Measurements from ENCODE around the gene GIMAP1.
A peak's percentile ranks its signal among the peaks of the same experiment; 100 is the strongest.
"Not testable (repeated sequence)": the region's sequence is repeated elsewhere in the genome, so short reads cannot be mapped to it uniquely, and the experiment has no call there.

The GIMAP1 gene

DNA sequence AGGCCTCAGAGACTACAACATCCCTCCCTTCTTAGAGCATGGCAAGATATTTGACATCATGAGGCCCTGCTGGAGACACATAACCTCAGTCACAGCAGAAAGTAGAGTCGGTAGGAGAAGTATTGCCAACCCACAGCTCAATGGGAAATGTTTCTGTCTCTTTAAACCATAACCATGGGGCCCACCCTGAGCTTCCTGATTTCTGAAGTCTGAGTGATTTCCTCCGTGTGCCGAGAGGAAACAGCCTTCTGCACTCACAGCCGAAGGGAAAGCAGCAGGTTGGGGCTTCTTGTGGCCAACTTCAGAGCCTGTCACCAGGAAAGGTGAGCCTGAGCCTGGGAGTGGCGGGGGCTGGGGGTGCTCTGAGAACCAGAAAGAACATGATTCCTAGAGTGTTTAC lies at the start of gene GIMAP1:
Gene GIMAP1 (plus strand): TSS at position 246 of the 400 bp plus-strand sequence. CDS start 2,435 bp downstream, outside the sequence.
- no peak for DNase-seq (ENCODE audit: low spot score)

DNA sequence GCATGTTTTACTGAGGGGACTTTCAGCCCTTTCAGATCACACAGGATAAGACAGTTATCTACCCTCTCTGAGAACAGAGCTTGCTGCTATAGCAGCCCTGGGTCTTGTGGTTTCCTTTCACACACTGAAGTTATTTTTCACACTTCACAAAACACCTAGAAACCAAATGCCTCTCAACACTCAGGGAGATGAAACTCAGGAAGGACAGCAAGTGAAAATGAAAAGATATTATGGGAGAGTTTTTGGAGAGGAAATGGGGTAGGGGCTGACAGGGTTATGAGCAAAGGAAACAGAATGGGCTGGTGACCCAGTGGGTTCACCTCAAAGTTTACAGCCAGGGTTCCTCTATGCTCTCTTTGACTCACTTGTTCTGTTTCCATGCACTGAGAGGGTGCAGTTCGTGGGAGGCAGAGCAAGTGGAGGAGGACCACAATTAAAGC lies 47.9 kb upstream of the GIMAP1 start:
- DNase-seq (ENCODE audit: low spot score): no peak

DNA sequence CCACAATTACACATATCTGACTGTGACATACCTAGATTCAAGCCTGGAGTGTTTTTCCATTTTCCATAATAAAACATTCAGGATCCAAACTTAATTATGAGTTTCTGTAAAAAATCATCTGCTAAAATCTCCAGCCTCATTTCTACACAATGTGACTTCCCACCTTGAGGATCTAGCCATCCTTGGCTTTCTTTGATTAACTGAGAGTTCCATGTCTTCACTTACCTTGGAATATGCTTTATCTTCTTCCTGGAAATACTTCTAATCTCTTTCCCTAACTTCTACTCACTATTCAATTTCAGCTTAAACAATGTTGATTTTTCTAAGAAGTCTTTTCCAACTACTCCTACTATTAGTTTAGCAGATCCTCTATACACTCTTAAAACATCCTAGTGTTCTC lies 47.4 kb upstream of the GIMAP1 start:
- no peak for DNase-seq (ENCODE audit: low spot score)

DNA sequence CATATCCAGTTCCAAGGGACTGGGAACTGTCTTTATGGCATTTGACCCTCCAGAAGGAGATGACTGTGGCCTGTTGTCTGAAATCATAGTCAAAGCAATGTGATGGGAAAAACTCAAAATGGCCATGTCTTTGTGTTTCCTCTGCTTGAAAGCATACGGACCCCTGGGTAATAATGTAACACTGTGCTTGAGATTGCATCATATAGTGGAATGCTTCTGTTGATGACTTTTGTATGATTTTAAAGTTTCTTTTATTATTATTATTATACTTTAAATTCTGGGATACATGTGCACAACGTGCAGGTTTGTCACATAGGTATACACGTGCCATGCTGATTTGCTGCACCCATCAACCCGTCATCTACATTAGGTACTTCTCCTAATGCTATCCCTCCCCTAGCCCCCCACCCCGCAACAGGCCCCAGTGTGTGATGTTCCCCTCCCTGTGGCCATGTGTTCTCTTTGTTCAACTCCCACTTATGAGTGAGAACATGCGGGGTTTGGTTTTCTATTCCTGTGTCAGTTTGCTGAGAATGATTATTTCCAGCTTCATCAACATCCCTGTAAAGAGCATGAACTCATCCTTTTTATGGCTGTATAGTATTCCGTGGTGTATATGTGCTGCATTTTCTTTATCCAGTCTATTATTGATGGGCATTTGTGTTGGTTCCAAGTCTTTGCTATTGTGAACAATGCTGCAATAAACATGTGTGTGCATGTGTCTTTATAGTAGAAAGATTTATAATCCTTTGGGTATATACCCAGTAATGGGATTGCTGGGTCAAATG lies 44.4 kb upstream of the GIMAP1 start:
- not testable (repeated sequence) for DNase-seq (ENCODE audit: low spot score)

DNA sequence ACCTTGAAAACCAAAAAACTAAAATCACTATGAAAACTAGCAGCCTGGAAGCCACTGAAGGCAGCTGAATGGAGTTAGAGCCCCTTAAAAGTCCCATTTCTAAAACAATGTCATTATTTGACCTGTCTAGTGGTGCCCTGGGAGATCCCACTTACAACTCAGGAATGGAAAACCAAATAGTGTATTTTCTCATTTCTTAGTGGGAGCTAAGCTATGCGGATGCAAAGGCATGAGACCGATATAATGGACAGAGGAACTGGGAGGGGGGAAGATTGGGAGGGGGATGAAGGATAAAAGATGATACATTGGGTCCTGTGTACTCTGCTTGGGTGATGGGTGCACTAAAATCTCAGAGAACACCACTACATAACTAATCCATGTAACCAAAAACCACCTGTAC lies 40.7 kb upstream of the GIMAP1 start:
- no peak for DNase-seq (ENCODE audit: low spot score)

DNA sequence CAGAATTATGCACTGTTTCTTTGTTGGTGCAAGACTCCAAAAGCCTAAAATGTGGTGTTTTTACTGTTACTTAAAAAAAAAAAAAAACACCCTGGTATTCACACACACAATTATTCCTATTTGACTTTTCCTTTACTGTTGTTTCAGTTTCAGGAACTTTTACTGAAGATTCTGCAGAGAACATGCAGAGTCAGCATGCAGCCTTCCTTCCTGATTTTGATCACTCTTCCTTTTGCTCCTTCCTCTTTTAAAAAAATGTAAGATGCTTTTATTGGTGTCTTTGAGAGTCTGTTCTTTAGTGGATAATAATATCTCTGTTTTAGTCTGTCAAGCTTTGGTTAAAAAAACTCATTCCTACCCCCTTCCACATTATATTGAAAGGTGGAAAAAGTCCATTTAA lies 40.1 kb upstream of the GIMAP1 start:
- DNase-seq (ENCODE audit: low spot score): not testable (repeated sequence)

DNA sequence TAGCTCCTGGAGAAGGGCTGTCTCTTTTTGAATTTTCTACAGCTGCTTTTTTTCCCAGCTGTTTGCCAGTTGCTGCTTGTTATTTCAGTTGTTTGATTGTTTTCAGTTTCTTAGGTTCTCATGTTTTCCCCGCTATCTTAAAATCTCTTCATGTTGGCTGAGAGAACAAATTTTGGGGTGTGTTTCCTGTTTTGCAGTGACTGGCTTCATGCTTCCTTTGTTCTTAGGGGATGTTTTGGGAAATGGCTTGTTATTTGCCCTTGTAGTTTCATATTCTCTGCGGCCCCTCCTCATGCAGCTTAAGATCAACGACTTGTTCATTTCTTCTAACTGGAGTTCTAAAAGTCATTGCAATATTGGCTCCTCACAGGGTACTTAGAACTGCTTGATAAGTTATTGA lies 39.6 kb upstream of the GIMAP1 start:
- DNase-seq (ENCODE audit: low spot score): not testable (repeated sequence)

DNA sequence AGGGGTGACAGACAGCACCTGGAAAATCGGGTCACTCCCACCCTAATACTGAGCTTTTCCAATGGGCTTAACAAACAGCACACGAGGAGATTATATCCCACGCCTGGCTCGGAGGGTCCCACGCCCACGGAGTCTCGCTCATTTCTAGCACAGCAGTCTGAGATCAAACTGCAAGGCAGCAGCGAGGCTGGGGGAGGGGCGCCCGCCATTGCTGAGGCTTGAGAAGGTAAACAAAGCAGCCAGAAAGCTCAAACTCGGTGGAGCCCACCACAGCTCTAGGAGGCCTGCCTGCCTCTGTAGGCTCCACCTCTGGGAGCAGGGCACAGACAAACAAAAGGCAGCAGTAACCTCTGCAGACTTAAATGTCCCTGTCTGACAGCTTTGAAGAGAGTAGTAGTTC lies 37.8 kb upstream of the GIMAP1 start:
- DNase-seq (ENCODE audit: low spot score): not testable (repeated sequence)

DNA sequence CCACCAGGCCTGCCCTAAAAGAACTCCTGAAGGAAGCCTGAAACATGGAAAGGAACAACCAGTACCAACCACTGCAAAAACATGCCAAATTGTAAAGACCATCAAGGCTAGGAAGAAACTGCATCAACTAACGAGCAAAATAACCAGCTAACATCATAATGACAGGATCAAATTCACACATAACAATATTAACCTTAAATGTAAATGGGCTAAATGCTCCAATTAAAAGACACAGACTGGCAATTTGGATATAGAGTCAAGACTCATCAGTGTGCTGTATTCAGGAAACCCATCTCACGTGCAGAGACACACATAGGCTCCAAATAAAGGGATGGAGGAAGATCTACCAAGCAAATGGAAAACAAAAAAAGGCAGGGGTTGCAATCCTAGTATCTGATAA lies 36.0 kb upstream of the GIMAP1 start:
- not testable (repeated sequence) for DNase-seq (ENCODE audit: low spot score)

DNA sequence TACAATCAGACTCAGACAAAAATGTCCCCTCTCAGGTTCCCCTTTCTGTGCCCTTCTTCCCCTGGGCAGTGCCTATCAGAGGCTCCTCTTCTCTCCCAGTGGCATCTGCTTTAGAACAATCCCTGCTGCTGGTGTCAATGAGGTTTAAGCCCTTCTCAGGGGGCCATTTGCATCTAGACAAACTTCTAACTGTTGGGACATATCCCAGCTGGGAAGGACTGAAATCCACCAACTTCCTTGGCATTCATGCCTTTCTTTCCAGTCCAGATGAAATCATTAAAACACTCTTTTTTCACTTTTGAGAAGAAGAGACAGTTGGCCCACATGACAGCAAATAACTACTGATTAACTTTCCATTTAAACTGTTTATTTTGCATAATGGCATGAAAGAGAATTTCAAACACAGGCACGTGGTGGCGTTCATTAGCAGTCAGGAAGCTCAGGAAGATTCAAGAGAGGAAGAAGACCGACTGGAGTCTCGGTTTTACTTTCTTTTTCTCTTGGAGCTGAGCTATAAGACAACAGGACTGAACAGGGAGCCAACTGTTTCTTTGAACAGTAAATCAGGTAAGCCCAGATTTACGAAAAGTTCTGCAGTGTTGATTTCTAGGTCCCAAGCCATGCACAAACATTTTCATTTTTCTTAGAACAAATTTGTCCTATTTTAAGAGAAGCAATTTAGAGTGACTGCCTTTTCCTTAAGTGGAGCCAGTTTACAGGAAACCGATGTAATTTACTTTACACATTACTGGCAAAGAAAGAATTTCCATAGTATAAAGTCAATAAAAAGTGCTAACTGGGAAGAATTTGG lies 31.0 kb upstream of the GIMAP1 start, which contains the start of gene GIMAP2:
Gene GIMAP2 (plus strand): TSS at position 488 of the 811 bp plus-strand sequence. CDS start 1,354 bp downstream, outside the sequence.
- DNase-seq (ENCODE audit: low spot score): peak; percentile 50

DNA sequence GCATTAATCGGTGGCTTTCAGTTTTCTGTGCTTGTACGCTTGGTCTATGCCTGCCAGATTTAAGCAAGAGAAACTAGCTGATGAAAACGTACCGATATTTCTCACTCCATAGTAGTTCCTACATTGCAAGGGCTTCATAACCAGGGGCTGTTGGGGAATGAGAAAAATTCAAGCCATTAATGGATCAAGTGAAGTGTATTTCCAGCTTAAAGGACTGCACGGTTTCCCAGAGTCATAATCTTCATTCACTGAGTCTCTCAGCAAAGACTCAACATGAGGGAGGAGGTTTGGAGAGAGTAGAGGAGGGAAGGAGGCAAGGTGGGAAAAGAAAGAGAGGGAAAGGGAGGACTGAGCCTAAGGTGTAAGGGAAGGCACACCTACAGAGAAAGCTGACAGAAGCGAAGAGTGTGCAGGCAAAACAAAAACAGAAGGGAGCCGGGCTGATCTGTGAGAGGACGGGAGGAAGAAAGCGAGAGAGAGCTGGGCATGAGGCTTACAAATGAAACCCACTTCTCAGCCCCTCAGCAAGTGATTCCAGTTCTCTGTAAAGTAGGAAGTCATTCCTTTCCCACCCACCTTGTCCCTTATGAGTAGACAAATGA lies 30.3 kb upstream of the GIMAP1 start:
- no peak for DNase-seq (ENCODE audit: low spot score)

DNA sequence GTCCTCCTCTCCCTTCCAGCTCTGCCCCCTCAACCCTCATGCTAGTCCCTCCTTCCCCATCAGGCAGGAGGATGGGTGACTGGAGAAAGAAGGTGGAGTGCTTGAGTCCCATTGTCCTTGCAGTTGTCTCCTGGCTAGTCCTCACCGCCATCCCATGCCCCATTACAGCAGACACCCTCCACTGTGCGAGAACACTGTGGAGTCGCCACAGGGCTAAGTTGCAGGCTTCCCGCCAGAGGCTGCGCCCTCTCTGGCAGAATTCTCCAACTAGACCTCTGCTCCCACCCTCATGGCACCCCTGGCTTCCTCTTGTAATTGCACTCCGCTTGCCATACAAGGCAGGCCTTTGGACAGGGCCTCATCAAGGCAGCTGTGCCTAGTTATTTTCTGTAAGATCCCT lies 27.8 kb upstream of the GIMAP1 start:
- no peak for DNase-seq (ENCODE audit: low spot score)

DNA sequence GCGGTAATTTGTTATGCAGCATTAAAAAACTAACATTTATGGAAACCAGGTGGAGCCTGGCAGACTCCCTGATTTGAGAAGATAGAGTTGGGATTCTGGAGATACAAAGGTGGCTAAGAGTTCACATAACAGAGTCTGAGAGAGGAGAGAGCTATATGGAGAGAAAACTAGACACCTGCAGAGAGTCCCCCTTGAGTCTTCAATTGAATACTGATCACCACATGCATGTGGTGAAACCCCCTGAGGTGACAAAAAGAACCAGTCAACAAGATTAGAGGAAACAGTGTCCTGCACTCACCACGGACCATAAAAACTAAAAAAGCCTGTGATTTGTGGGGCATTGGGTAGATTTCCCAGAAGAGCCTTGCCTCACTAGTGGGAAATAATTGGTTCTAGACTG lies 20.8 kb upstream of the GIMAP1 start:
- DNase-seq (ENCODE audit: low spot score): no peak

DNA sequence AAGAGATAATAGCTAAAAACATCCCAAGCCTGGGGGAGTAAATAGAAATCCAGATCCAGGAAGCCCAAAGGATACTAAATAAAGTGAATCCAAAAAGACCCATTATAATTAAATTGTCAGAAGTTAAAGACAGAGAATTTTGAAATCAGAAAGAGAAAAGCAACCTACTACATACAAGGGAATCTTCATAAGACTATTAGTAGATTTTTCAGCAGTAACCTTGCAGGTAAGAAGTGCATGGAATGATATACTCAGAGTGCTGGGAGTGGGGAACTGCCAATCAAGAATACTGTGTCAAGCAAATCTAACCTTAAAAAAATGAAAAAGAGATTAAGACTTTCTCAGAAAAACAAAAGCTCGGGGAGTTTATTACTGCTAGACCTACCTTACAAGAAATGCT lies 13.2 kb upstream of the GIMAP1 start:
- DNase-seq (ENCODE audit: low spot score): no peak

DNA sequence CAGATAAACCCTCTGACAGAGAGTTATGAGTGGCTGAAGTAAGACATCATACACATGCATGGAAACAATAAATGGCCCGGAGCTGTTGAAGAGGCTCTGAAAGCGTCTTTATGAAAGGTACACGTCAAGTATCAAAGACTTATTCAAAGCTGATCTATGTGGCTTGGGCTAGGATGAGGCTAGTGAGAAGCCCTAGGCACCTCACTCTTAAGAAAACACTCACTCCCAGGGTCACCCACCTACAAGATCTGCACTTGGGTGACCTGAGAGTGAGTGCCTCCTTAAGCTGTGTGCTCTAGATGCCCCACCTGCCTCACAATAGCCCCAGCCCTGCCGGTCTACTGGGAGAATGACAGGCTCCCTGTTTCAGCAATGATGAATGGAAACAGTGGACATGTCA lies 1.1 kb upstream of the GIMAP1 start:
- DNase-seq (ENCODE audit: low spot score): no peak

DNA sequence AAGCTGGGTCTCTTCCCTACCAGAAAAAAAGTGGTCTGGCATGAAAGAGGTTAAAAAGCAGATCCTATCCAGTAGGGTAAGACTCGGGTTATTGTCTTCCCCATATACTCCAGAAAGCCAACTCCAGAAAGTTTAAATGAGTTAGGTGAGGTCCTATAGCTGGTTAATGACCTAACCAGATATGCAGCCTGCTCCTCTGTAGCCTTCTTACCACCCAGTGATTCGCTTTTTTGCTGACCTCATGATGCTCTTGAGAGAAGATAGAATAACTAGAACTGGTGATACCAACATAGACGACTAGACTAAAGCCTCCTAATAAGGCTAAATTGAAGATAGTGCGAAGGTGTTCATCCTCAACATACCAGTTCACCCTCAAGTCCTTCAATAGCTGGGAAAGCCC lies 675 bp upstream of the GIMAP1 start:
- no peak for DNase-seq (ENCODE audit: low spot score)

DNA sequence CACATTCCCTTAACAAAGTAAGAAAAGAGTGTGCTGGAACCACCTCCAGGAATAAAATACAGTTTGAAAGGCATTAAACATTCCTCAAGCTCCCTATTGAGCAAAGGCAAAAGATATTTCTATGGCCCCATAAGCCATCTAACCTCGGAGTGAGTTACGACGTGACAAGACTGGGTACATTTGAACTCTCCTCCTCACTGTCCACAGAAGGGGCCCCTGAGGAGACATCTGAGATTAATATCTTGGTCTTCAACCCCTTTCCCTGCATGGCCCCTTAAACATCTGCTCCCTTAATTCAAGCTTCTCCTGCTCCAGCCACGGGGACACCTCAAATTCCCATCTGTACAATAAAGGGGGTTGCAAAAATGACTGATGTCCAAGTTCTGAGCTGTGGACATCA lies 526 bp downstream of the GIMAP1 start:
- DNase-seq (ENCODE audit: low spot score): no peak

DNA sequence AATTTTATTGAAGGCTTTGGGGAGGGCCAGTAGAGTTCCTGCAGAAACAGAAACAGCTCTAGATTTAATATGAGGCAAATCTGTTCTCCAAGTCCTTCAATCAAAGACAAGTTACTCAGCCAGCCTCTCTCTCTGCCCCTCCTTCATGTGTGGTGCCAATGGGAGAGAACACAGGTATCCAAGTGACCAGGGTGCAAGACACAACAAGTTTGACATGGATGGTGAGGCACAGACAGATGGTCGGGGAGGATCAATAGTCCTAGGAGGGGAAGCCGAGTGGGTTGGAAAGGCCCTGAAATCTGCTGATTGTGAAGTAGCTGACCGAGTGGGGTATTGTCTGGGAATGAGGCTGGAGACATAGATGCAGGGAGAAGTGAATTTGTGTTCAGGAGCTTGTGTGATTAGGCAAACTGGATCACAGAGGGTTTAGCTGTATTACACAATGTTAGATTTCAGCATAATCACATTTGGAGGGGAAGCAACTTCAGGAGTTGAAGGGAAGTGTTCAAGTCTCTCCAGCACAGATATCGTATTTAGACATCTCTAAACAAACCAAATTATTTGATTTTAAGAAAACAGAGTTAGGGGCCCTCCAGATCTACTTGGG lies 1.5 kb downstream of the GIMAP1 start:
- DNase-seq (ENCODE audit: low spot score): no peak

DNA sequence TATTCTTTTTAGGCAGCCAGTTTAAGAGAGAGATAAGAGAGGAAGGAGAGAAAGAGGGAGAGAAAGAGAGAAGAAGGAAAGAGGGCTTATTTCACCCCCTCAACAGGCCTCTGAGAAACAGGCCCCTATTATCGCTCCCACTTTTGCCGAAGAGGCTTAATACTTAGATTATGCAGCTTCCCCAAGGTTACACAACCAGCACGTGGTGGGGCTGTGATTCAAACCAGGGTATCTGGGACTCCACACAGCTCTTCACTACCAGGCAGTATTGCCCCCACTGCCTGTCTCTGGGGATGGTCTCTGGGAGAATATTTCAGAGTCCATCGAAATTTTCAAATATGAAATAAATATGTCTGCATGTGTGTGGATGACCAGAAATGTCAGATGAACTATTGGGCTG lies 3.0 kb downstream of the GIMAP1 start:
- DNase-seq (ENCODE audit: low spot score): no peak

DNA sequence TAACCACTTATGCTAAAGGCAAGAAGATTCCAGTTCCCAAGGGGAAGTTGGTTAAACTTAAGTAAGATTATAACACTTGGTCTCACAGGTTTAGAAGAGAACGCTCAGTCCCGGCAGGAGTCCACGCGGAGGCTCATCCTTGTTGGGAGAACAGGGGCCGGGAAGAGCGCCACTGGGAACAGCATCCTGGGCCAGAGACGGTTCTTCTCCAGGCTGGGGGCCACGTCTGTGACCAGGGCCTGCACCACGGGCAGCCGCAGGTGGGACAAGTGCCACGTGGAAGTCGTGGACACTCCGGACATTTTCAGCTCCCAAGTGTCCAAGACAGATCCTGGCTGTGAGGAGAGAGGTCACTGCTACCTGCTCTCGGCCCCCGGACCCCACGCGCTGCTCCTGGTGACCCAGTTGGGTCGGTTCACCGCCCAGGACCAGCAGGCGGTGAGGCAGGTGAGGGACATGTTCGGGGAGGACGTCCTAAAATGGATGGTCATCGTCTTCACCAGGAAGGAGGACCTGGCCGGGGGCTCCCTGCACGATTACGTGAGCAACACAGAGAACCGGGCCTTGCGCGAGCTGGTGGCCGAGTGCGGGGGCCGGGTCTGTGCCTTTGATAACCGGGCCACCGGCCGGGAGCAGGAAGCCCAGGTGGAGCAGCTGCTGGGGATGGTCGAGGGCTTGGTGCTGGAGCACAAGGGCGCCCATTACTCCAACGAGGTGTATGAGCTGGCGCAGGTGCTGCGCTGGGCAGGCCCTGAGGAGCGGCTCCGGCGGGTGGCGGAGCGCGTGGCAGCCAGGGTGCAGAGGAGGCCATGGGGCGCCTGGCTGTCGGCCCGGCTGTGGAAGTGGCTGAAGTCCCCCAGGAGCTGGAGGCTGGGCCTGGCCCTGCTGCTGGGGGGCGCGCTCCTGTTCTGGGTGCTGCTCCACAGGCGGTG lies 3.8 kb downstream of the GIMAP1 start:
- no peak for DNase-seq (ENCODE audit: low spot score)

DNA sequence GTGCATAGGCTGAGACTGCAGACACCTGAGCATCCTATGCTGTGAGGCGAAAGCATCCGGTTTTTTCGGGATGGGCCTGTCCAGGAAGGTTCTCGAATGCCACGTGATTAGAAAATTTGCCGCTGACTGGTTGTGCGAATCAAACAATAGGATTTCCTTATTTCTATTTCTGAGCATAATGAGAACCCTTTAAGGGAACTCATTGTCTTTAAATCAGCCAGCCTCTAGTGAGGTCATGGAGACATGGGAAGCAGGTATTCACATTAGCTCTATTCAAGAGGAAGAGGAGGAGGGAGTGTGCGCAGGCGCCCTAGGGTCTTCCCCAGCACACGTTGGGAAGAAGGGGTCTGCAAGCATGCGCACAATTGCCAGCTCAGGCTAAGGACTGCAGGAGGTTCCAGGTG lies 5.6 kb downstream of the GIMAP1 start:
- no peak for DNase-seq (ENCODE audit: low spot score)
